NCI-H1105 treated with DMSO at 0.1 percent for 48 hours (cell line): Measurements from ENCODE around the gene HOXB13.
A peak's percentile ranks its signal among the peaks of the same experiment; 100 is the strongest.

Experiments
- DNase-seq: peaks from one replicate; lab custom pipeline; 2025; lab: John Stamatoyannopoulos, UW

HOXB13 gene

GRCh38 chr17:48728232-48729231 is at the start of gene HOXB13:
Gene HOXB13, minus strand, starts transcription at chr17:48728750. Its CDS starts 157 bp downstream, at chr17:48728593.
- DNase-seq, result peak; percentile 63

GRCh38 chr17:48776602-48777001 is 48.1 kb upstream of the HOXB13 start:
- DNase-seq, result no peak

- no peak for DNase-seq
These were observed 44.7 kb upstream of the HOXB13 start for GRCh38 chr17:48773245-48773644.

- no peak for DNase-seq
These were observed 42.4 kb upstream of the HOXB13 start for GRCh38 chr17:48770954-48771353.

- DNase-seq, result no peak
These were observed 40.6 kb upstream of the HOXB13 start for GRCh38 chr17:48769009-48769675.

GRCh38 chr17:48767263-48767774 is 38.8 kb upstream of the HOXB13 start:
- DNase-seq, result no peak

GRCh38 chr17:48761114-48761513 is 32.6 kb upstream of the HOXB13 start:
- no peak for DNase-seq

- no peak for DNase-seq
These were observed 31.9 kb upstream of the HOXB13 start for GRCh38 chr17:48760411-48760810.

GRCh38 chr17:48759288-48759687 is 30.7 kb upstream of the HOXB13 start:
- DNase-seq, result no peak

GRCh38 chr17:48757524-48757961 is 29.0 kb upstream of the HOXB13 start:
- no peak for DNase-seq

- no peak for DNase-seq
These were observed 28.3 kb upstream of the HOXB13 start for GRCh38 chr17:48756830-48757251.

- no peak for DNase-seq
These were observed 26.8 kb upstream of the HOXB13 start for GRCh38 chr17:48755356-48755755.

- no peak for DNase-seq
These were observed 26.1 kb upstream of the HOXB13 start for GRCh38 chr17:48754500-48755261.

GRCh38 chr17:48753794-48754499 is 25.4 kb upstream of the HOXB13 start:
- DNase-seq, result no peak

- DNase-seq, result no peak
These were observed 24.1 kb upstream of the HOXB13 start for GRCh38 chr17:48752399-48753288.

- no peak for DNase-seq
These were observed 23.3 kb upstream of the HOXB13 start for GRCh38 chr17:48751733-48752398.

- no peak for DNase-seq
These were observed 22.6 kb upstream of the HOXB13 start for GRCh38 chr17:48751172-48751571.

- DNase-seq, result no peak
These were observed 21.3 kb upstream of the HOXB13 start for GRCh38 chr17:48749621-48750553.
